Activated CD4-positive, alpha-beta T cell treated with anti-CD3 and anti-CD28 coated beads for 48 hours (primary cell): ENCODE results near the gene LMTK3.
A peak's percentile ranks its signal among the peaks of the same experiment; 100 is the strongest.
"Not testable (repeated sequence)": the region's sequence is repeated elsewhere in the genome, so short reads cannot be mapped to it uniquely, and the experiment has no call there.

Experiments
- DNase-seq: peaks from one replicate; pipeline ENCODE4 v3.0.0-alpha.2; 2020

LMTK3 gene

DNA sequence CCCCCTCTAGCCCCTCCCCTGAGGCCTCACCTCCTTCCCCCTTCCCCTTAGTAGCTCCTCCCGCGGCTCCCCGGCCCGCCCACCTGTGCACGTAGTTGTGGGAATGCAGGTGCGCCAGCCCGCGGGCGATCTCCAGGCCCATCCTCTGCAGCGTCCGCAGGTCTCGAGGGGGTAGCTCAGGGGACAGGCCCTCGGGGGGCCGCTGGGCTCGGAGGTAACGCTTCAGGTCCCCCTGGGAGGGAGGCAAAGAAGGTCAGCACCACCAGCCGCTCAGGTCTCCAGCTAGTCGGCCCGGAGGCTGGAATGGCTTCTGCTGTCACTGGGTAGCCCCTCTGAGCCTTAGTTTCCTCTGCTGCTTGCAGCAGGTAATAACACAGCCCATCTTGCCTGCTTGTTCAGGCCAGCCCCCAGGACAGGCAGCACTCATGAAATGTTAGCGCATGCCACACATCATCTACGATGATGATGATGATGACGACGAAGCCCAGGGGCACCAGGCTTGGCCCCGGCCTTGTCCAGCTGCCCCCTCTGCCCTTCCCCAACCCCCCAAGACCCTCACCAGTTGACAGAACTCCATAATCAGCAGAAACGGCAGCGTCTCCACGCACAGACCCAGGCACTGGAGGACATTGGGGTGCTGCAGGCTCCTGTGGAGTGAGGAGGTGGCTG, 9.2 kb downstream of the LMTK3 start:
- no peak for DNase-seq

DNA sequence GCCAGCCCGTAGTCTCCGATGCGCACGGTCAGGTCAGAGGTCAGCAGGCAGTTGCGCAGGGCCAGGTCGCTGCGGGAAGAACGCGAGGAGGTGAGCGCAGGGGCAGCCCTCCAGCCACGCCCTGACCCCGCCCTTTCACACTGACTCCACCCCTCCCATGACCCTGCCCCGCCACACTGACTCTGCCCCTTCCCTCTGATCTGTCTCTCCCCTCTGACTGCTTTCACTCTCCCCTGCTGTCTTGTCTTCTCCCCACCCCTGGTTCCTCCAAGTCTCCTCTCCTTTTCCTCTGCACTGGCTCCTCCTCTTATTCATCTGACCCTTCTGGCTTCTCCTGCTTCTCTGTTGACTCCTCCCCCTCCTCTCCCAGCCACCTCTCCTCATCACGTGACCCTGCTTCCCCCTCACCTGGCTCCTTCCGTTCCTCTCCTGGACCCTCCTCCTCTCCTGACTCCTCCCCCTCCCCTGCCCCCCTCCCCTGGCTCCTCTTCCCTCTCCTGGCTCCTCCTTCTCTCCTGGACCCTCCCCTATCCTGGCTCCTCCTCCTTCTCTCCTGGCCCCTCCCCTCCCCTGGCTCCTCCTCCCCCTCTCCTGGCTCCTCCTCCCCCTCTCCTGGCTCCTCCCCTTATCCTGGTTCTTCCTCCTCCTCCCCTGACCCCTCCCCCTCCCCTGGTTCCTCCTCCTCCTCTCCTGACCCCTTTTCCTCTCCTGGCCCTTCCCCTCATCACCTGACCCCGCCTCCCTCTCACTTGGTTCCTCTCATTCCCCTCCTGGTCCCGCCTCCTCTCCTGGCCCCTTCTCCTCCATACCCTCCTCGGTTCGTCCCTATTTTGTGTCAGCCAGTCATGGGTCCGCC, 9.9 kb downstream of the LMTK3 start:
- DNase-seq, result peak; percentile 88

DNA sequence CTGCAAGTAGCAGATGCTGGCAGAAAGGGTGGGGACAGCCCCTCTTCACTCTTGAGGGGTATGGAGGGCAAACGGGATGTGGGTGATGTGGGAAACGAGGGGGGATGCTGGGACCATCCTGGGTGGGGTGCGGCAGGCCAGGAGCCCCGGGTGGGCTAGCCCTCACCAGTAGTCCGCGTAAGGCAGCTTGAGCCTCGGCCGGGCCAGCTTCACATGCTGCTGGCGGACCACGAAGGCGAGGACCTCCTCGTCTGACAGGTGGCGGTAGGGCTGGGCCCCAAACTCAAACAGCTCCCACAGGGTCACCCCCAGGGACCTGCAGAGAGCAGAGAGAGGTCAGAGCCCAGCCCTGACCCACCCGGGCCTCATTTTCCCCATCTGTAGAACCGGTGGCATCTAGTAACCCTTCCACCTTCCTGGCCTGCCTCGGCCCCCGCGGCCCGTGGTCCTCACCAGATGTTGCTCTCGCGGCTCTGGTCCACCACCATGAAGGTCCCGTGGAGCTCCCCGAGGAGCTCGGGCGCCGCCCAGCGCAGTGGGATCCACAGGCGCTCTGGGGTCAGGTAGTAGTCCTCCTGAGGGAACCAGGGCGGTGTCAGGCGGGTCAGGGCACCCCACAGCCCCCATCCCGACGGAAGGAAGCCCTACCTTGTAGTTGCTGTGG, 10.7 kb downstream of the LMTK3 start:
- DNase-seq, result no peak

DNA sequence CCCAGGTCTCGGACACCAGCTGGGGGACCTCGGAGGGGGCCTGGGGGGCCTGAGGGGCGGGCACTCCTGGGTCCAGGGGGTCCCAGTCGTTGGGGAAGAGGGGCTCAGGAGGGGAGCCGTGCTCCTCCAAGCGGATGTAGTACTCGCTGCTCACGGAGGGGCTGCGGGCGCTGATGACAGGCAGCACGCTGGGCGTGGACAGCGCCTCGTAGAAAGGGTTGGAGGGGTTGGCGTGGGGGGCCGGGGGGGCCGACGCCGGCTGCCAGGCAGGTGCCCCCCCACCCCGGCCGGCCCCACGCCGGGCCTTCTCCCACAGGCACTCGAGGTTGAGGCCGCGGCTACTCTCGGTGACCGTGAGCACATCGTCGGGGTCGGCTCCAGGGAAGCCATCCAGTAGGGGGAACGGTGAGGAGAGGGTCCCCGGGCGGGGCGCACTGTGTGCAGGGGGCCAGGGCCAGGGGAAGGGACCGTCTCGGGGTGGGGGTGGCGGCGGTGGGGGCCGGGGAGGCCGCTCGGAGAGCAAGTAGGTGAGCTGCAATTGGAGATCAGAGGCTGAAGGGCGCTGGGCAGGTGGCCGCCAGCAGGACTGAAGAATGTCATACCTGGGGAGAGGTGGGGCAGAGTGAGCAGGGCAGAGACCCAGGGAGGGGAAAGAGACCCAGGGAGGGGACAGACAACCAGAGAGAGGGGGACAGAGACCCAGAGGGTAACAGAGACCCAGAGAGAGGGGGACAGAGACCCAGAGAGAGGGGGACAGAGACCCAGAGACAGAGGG, 12.1 kb downstream of the LMTK3 start:
- DNase-seq, result no peak

DNA sequence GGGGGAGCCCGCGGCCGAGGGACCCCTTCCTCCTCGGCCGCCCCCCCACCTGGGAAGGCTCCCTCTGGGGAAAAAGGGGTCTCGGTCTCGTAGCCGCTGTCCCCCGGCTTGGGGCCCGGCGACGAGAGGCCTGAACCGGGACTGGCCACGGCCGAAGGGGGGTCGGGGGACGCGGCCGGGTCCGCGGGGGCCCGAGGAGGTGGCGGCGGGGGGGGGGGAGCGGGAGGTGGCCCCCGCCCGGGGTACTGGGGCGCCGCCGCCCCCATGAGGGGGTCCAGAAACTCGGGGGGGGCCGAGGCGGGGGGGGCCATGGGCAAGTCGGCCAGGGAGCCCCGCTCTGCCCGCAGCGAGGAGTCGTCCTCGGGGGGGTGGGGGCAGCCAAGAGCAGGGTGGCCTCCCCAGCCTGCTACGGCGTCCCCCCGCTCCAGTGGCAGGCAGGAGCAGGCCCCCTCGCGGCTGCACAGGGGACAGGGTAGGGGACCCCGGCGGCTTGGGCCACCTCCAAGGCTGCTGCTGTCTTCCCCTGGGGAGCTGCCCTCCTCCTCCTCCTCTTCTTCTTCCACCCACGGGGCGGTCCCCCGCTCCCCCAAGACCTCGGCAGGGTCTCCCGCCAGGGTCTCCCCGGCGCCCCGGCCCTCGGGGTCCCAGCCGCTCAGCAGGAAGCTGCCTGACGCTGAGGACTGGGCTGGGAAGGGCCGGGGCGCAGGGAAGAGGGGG, 12.9 kb downstream of the LMTK3 start:
- no peak for DNase-seq

DNA sequence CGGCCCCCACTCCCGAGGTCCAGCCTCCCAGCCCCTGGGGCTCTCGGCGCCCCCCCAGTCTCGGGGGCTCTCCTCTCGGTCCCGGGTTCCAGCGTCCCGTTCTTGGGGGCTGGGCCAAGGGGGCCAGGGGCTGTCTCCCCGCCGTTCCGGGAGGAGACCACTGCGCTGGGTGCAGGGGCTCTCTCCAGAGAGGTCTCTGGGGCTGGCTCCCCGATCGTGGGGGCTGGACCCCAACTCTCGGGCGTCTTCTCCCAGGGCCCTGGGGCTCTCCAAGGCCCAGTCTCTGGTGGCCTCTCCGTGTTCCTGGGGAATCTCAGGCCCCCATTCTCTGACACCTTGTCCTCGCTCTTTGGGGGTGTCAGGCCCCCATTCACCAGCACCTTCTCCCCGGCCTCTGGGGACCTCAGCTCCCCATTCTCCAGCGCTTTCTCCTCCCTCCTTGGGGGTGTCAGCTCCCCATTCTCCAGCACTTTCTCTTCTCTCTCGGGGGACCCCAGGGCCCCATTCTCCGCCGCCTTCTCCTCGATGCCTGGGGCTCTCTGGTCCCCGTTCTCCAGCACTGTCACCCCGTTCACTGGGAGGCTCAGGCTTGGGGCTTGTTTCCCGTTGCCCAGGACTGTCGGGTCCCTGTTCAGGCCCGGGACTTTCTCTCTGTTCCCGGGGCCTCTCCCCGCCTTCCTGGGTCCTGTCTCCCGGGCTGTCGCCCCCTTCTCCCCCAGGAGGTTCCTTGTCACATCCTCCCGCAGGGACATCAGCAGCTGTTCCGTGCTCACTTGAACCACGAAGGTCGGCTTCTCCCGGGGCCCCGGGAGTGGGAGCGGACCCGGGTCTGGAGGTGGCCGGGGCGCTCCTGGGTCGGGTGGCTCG, 13.7 kb downstream of the LMTK3 start:
- no peak for DNase-seq

DNA sequence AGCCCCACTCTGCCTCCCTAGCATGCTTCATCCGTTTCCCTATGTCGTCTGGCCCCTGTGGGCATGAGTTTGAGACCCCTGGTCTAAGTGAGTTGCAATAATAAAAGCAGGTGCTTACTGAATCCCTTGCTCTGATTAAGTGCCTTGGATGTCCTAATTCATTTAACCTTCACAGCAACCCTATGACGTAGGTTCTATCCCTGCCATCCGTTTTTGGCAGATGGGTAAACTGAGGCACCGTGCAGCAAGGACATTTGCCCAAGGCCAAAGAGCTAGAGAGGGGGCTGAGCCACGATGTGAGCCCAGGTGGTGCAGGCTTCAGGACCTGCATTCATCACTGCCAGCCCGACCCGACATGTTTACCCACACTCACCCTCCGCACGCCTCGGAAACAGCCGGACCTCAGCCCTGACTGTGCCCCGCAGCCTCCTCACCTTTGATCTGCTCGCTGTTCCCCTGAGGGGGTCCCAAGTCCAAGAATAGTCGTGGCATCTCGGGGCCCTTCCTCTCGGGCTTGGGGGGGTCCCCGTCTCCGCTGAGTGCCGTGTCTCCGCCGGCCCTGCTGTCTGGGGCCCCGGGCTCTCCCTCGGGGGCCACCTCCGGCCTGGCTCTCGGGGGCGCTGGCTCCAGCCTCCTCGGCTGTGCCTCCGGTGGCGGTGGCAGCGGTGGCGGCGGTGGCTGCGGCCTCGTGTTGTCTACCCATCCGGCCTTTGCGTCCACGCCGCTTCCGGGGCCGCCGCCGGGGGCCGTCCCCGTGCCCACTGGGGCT, 14.5 kb downstream of the LMTK3 start:
- no peak for DNase-seq

DNA sequence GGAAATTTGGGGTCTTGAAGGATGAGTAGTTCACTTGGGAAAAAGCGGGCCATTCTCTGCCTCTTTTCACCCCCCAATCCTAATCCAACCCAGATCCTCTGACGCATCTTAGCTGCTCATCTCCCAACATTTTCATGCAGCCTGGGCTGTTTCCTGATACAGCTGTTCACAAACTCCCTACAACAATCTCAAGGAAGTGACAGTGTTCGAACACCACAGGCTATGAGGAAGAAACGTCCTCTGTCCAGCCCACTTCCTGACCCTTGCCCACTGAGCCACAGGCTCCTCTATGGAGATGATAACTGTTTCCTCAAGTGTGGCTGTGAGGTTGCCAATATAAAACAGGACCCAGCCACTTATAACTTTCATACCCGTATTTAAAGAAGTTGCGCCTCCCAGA, 16.2 kb downstream of the LMTK3 start:
- DNase-seq, result no peak

DNA sequence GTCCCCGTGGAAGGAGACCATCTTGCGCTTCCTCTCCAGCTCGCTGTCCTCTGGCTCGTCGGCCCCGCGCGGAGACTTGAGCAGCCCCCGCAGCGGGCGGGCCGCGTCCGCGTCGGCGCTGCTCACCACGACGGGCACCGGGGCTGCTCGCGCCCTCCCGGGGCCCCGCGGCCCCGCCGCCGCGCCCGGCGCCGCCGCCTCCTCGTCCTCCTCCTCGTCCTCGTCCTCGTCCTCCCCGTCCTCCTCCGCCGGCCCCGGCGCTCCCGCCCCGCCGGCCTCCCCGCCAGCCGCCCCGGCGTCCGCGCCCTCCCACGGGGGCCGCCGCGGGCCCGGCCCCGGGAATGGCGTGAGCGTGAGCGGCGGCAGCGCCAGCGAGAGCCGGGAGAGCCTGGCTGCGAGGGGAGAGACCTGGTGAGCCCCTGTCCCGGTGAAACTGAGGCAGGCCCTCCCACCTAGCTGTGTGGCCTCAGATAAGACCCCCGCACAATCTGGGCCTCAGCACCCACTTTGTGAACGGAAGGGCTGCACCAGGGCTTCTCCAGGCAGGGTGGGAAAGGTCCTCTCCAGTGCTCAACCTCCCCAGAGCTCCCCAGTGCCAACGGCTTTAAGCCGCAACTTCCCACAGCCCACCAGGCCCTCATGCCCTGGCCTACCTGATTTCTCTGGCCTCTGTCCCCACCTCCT, 17.8 kb downstream of the LMTK3 start:
- no peak for DNase-seq

DNA sequence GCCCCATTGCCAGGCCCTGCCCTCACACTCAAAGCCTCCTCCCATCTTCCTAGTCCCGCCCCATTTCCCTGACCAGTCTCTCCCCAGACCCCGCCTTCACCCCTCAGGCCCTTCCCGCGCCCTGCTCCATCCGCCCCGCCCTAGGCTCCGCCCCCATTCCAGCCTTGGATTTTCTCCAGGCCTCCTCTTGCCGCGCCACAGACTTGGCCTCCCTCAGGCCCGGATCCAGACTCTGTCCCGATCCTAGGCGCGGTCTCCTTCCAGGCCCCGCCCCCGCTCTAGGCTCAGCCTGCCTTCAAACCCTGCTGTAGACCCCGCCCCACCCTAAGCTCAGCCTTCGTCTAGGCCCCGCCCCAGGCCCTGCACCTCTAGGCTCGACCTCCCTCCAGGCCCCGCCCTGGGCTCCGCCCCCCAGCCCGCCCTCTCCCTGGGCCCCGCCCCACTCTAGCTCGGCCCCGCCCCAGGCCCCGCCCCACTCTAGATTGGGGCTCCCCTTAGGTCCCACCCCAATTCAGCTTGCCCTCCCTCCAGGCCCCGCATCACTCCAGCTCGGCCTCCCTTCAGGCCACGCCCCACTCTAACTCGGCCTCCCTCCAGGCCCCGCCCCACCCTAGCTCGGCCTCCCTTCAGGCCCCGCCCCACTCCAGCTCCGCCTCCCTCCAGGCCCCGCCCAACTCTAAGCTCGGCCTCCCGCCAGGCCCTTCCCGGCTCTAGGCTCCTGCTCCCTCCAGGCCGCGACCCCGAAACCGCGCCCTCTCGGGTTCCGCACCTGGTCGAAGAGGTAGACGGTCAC, 18.5 kb downstream of the LMTK3 start:
- peak; percentile 92 for DNase-seq

DNA sequence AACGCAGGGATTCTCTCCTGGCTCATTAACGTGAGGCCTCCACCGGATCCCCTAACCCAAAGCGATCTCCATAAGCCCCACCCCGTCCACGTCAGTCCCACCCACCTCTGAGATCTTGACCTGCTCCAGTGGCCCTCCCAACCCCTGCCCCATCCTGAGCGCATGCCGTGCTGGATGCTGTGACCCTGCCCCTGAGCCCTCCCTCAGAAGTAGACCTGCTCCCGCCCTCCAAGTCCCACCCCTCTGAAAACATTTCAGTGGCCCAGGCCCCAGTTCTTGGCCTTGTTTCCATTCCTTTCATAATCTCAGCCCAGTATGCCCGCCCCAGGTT, 19.9 kb downstream of the LMTK3 start:
- no peak for DNase-seq

DNA sequence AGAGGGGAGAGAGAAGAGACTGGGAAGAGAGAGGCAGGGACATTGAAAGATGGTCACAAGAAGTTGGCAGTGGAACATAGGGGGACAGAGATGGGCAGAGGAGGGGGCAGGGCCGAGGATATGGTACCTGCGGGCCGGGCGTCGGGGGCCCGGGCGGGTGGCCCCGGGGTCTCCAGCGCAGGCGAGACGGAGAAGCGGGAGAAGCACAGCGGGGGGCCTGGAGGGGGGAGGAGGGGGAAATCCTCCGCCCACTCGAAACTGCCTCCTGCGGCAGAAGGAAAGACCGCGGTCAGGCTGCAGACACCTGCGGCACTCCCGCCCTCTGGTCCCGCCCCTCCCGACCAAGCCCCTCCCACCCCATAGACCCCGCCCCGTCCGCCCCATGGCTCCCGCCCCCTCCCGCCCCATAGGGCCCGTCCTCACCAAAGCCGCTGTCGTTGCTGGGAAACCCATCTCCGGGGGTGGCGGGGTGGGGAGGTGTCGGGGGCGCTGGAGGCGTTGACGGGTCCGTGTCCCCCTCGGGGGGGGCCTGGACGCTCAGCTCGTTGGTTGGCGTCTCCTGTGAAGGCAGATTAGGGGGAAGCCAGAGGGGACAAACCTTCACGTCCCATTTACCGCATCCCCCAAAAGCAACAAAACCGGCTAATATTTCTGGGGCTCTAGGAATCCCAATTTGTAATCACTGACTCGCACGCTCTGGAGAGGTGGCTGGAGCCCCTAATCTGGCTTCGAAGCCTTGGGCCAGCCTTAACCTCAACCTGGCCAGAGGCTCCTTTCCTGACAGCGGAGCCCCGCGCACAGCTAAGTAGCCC, 20.4 kb downstream of the LMTK3 start:
- peak; percentile 59 for DNase-seq

DNA sequence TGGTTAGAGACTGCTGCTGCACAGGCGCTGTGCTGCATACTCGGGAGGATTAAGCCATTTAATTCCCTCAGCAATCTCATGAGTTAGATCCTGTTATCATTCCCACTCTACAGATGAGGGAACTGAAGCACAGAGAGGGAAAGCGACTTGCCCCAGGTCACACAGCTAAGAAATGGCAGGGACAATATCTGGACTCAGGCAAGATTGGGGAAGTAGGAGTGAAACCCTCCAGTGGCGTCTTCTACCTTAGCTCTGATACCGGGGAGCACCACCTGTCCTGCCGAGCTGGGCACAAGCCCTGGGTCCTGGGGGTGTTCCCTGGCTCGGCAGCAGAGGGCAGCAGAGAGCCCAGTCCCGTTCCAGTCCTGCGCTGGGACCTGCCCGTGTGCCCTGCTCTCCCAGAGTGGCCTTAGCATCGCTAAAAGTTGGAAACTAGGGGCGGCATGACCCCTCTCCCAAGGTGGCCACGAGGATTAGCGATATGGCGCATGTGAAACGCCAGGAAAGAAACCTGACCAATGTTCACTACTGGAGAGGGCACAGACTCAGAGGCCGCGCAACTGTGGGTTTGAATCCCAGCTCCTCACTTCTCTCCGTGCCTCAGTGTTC, 21.9 kb downstream of the LMTK3 start:
- peak; percentile 90 for DNase-seq

DNA sequence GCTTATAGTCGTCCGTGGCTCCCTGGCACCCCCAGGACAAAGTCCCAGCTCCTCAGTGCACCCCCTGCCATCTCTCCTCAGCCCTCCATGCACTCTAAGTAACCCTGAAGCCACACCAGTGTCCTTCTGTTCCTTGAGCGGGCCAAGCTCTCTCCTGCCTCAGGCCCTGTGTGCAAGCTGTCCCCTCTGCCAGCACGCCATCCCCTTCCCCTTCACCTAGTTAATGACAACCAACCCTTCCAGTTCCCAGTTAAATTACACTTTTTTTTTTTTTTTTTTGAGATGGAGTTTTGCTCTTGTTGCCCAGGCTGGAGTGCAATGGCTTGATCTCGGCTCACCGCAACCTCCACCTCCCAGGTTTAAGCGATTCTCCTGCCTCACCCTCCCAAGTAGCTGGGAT, 23.2 kb downstream of the LMTK3 start:
- not testable (repeated sequence) for DNase-seq

DNA sequence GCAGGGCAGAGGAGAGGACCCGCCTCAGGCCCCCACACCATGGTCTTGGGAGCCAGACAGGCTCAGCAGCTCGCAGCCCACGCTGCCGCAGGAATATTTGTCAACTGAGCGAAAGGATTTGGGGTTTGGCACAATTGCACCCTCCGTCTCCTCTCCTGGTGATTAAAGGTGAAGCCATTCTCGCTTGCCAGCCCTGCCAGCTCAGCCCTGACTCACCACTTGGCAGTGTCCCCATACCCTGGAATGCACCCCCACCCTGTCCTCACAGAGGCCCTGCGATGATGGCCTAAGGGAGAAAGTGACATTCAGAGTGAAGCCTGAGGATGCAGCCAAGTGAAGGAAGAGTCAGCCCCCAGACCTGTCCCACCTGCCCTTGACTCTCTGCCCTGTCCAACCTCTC, 23.7 kb downstream of the LMTK3 start:
- no peak for DNase-seq

DNA sequence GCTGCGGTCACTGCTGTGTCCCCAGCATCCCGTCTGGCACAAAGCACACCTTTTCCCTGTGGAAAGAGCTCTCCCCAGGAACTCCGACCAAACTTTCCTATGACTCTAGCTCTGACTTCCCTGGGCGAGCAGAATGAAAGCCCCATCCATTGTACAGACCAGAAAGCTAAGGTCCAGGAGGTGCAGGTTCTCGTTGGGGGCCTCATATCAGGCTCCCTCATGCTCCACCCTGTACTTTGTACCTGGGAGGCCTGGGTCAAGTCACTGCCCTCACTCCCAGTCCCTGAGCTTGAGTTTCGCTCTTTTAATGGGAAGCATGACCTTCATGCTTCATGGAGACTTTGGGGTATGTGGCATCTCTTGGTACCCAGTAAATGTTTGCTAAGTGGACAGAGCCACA, 24.1 kb downstream of the LMTK3 start:
- no peak for DNase-seq

DNA sequence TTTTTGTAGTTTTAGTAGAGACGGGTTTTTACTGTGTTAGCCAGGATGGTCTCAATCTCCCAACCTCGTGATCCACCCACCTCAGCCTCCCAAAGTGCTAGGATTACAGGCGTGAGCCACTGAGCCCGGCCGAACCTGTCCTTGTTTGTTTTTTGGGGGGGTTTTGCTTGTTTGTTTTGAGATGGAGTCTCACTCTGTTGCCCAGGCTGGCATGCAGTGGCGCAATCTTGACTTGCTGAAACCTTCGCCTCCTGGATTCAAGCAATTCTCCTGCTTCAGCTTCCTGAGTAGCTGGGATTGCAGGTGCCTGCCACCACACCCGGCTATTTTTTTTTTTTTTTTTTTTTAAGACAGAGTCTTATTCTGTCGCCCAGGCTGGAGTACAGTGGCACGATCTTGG, 24.9 kb downstream of the LMTK3 start:
- not testable (repeated sequence) for DNase-seq
